HG02798 (cell line): ENCODE data around the gene GPRIN2.
"Not testable (repeated sequence)": the region's sequence is repeated elsewhere in the genome, so short reads cannot be mapped to it uniquely, and the experiment has no call there.

Source experiments
- ATAC-seq: cut with Tn5 transposase; IDR thresholded peaks from one replicate; pipeline ENCODE4 v1.9.1; 2021; ENCODE audit warnings: mild to moderate bottlenecking; ENCODE audit not compliant: unreplicated experiment, poor library complexity

GPRIN2 gene

DNA sequence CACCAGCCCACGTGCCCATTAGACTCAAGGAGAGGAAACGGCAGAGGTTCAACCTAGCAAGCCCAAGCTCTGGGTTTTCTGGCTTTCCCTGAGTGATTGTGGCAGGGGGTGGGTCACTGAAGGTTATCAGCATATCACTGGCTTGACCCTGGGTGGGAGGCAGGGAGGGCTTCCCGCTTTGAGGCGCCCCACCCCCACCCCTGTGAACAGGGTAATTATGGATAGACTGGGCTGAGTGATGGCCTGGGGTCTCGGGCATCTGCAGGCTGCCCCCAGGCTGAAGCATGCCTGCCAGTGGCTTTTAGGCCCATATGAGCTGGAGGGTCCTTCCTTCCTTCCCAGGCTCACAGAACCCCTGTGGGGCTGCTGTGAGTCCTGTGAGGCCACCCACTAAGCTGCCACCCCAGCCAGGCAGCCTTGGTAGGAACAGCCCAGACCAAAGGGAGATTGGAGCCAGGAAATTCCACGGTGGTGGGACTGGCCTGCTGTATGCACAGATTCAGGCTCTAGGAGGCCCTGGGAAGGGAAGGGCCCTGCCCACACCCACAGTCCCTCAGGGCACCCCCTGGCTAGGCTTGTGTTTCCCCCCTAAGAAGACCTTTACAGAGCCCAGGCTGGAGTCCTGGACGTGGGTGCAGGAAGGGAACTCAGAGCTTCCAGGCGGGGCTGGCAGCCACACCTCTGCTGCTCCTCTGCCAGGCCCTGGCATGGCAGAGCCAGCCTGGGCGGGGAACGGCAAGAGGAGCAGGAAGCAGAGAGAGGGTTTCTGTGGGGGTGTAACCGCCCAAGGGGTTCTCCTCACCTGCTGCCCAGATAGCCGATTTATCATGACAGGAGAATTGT, 33.1 kb downstream of the GPRIN2 start:
- no peak for ATAC-seq

- ATAC-seq: no peak
These were observed 34.0 kb downstream of the GPRIN2 start for GRCh38 chr10:46522295-46523118.

DNA sequence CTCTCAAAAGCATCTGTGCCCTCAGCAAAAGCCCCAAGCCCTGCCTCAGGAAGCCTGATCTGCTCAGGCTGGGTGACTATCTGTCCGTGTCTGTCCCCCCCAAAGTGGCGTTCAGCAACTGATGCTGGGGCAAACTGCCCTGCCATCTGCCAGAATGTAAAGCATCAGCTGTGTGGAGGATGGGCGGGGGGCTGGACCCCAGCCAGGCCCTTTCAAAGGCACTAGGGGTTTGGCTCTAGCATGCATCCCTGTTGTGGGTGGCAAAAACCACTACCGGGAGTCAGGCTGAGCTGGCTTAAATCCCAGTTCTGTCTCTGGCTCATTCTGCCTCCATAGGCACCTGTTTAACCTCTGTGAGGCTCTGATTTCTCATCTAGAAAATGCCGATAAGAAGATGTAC, 35.5 kb downstream of the GPRIN2 start:
- ATAC-seq: no peak

DNA sequence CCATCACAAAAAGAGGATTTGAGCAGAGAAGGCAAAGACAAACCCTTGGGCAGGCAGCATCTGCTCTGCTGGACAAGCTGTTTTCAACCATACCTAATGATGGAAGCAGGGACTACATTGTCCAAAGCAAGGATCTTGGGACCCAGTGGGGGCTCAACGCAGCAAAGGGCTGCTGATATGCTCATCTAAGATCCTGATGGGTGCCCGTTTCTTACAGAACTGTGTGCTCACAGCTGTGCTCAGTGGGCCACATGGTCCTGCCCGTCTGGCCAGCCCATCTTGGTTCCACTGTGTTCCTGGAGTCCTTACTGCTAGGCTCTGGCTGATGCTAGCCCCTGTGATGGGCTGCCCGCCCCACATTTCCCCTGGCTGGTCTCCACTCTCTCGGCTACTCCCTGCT, 36.1 kb downstream of the GPRIN2 start:
- ATAC-seq: no peak

- no peak for ATAC-seq
These were observed 38.3 kb downstream of the GPRIN2 start for GRCh38 chr10:46518028-46518725.

DNA sequence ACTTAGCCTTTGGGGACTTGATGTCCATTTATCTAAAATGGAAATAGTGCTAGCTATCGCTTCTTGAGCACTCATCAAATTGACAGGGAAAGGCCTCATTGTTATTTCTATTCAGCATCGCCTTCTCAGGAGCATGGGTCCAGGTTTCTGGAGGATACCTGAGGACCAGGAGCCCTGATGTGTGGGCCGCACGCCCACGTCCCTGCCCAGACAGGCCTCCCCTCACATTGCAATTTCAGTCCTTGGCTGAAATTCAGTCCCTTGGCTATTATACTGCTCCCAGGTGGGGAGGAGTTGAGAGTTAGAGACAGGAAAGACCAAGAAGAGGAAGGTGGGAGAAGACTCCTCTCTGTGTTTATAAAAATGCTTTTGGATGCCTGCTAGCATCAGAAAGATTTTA, 38.9 kb downstream of the GPRIN2 start:
- no peak for ATAC-seq

- ATAC-seq: no peak
These were observed 39.6 kb downstream of the GPRIN2 start for GRCh38 chr10:46516660-46517416.

DNA sequence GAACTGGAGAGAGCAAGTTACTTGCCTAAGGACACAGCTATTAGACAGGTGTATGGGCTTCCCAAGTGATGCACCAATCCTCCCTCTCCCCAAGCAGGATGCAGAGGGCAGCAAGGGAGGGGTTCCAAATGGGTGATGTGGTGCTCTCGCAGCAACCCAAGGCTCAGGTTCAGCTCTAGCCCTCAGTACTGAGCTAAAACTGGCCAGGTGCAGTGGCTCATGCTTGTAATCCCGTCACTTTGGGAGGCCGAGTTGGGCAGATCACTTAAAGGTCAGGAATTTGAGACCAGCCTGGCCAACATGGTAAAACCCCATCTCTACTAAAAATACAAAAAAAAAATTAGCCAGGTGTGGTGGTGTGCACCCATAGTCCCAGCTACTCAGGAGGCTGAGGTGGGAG, 40.7 kb downstream of the GPRIN2 start:
- ATAC-seq: no peak

DNA sequence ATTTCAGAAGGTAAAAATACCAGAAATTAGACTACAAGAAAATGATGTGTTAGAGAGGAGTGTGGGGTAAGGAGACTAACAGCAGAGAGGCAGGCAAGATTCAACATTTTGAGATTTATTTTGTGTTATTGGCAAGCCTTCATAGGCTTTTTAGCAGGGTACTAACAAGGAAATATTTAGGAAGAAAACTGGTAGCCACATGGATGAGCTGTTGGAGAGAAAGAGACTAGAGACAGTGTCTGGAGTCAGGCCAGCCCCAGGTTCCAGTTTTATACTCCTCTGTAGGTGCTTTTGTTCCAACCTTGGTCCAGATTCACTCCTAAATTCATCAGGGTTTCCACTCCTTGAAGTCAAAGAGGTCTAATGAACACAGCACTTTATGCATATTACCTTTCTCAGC, 41.1 kb downstream of the GPRIN2 start:
- no peak for ATAC-seq

GRCh38 chr10:46514899-46515298, 41.6 kb downstream of the GPRIN2 start:
- ATAC-seq: no peak

GRCh38 chr10:46514431-46514861, 42.0 kb downstream of the GPRIN2 start:
- ATAC-seq: no peak

- not testable (repeated sequence) for ATAC-seq
These were observed 43.1 kb downstream of the GPRIN2 start for GRCh38 chr10:46513333-46513732.

DNA sequence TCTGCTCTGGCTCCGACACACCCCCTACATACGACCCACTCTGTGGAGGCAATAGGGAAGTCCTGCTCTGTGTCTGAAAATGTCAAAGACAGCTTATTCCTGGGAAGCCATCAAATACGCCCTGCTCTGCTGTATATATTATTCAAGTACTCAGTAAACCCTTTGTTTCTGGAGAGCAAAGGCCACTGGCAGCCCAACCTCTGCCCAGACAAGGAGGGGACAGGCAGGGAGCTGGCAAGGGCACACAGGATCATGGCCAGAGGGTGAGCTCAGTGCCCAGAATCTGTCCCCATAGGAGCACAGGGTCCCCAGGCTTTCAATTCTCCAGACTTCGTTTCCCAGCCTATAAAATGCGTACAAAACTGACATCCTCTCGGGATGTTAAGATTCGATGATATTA, 43.7 kb downstream of the GPRIN2 start:
- not testable (repeated sequence) for ATAC-seq

DNA sequence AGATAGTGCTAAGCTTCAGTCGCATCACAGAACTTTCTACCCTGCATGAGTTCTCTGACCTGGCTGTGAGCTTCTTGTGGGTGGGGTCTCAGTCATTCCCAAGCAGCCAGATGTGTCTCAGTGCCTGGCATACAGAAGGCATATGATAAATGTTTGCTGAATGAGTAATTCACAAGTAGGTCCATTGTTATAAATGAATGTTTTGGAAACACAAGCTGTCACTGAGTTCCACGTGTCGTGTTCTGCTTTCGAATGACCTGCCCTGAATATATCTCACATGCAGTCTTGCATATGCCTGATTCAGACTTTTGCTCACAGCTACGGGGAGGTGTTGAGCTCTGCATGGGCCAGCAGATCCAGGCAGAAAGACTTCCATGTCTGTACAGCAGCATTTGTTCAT, 44.5 kb downstream of the GPRIN2 start:
- not testable (repeated sequence) for ATAC-seq
